ENCODE results near the gene DOCK4.

Gene DOCK4

GRCh38 chr7:111958896-111959295 is 247.3 kb downstream of the DOCK4 start:
- H3K79me2 ChIP-seq (ENCODE audit: insufficient read depth, low read length): no peaks in the 10 kb centered on the region
- H3K27me3 ChIP-seq (ENCODE audit: low read length): no peaks in the 10 kb centered on the region
- H3K4me2 ChIP-seq (ENCODE audit: low read depth, low read length, poor library complexity, severe bottlenecking): no peak overlapping the region
- H2AFZ ChIP-seq (ENCODE audit: low read depth, low read length, severe bottlenecking): no peak overlapping the region
- no peaks in the 10 kb centered on the region for H4K20me1 ChIP-seq (ENCODE audit: low read depth, low read length)
- no peaks in the 10 kb centered on the region for H3K9me3 ChIP-seq (ENCODE audit: insufficient read depth, low read length)
- no peaks in the 10 kb centered on the region for H3F3A ChIP-seq (ENCODE audit: insufficient read depth)
- H3K9me2 ChIP-seq (replicated peaks; ENCODE audit: insufficient read depth, low read length): no peaks in the 10 kb centered on the region
- H3K27ac ChIP-seq (ENCODE audit: low read depth, low read length): no peak overlapping the region
- H3K4me3 ChIP-seq (ENCODE audit: insufficient read depth, low read length, poor library complexity, severe bottlenecking): no peak overlapping the region
- no peaks in the 10 kb centered on the region for H3K36me3 ChIP-seq (ENCODE audit: low read length)
- no peak for TF ChIP-seq EZH2phosphoT487 (conservative IDR thresholded peaks at IDR 0.05; ENCODE audit: low read length)
- TF ChIP-seq CTCF (IDR thresholded peaks at IDR 0.05; ENCODE audit: insufficient read depth, low read length, poor library complexity, severe bottlenecking): no peak
- H3K9ac ChIP-seq (ENCODE audit: low read length): no peak overlapping the region

GRCh38 chr7:111958431-111958830 is 247.8 kb downstream of the DOCK4 start:
- H3K27ac ChIP-seq (ENCODE audit: low read depth, low read length): no peak overlapping the region
- H3K9ac ChIP-seq (ENCODE audit: low read length): no peak overlapping the region
- H3K36me3 ChIP-seq (ENCODE audit: low read length): no peaks in the 10 kb centered on the region
- no peak overlapping the region for H3K4me2 ChIP-seq (ENCODE audit: low read depth, low read length, poor library complexity, severe bottlenecking)
- no peak overlapping the region for H2AFZ ChIP-seq (ENCODE audit: low read depth, low read length, severe bottlenecking)
- no peak overlapping the region for H3K4me3 ChIP-seq (ENCODE audit: insufficient read depth, low read length, poor library complexity, severe bottlenecking)
- no peaks in the 10 kb centered on the region for H3K9me3 ChIP-seq (ENCODE audit: insufficient read depth, low read length)
- H3K9me2 ChIP-seq (replicated peaks; ENCODE audit: insufficient read depth, low read length): no peaks in the 10 kb centered on the region
- TF ChIP-seq CTCF (IDR thresholded peaks at IDR 0.05; ENCODE audit: insufficient read depth, low read length, poor library complexity, severe bottlenecking): no peak
- no peak for TF ChIP-seq EZH2phosphoT487 (conservative IDR thresholded peaks at IDR 0.05; ENCODE audit: low read length)
- H4K20me1 ChIP-seq (ENCODE audit: low read depth, low read length): no peaks in the 10 kb centered on the region
- no peaks in the 10 kb centered on the region for H3K79me2 ChIP-seq (ENCODE audit: insufficient read depth, low read length)
- H3F3A ChIP-seq (ENCODE audit: insufficient read depth): no peaks in the 10 kb centered on the region
- no peaks in the 10 kb centered on the region for H3K27me3 ChIP-seq (ENCODE audit: low read length)

- H3K79me2 ChIP-seq (ENCODE audit: insufficient read depth, low read length): no peaks in the 10 kb centered on the region
- H3F3A ChIP-seq (ENCODE audit: insufficient read depth): no peaks in the 10 kb centered on the region
- H3K9ac ChIP-seq (ENCODE audit: low read length): no peak overlapping the region
- no peaks in the 10 kb centered on the region for H4K20me1 ChIP-seq (ENCODE audit: low read depth, low read length)
- no peak overlapping the region for H2AFZ ChIP-seq (ENCODE audit: low read depth, low read length, severe bottlenecking)
- H3K9me3 ChIP-seq (ENCODE audit: insufficient read depth, low read length): no peaks in the 10 kb centered on the region
- no peaks in the 10 kb centered on the region for H3K36me3 ChIP-seq (ENCODE audit: low read length)
- H3K4me3 ChIP-seq (ENCODE audit: insufficient read depth, low read length, poor library complexity, severe bottlenecking): no peak overlapping the region
- no peak for TF ChIP-seq EZH2phosphoT487 (conservative IDR thresholded peaks at IDR 0.05; ENCODE audit: low read length)
- TF ChIP-seq CTCF (IDR thresholded peaks at IDR 0.05; ENCODE audit: insufficient read depth, low read length, poor library complexity, severe bottlenecking): no peak
- H3K9me2 ChIP-seq (replicated peaks; ENCODE audit: insufficient read depth, low read length): no peaks in the 10 kb centered on the region
- no peaks in the 10 kb centered on the region for H3K27me3 ChIP-seq (ENCODE audit: low read length)
- H3K27ac ChIP-seq (ENCODE audit: low read depth, low read length): no peak overlapping the region
- H3K4me2 ChIP-seq (ENCODE audit: low read depth, low read length, poor library complexity, severe bottlenecking): no peak overlapping the region
These were observed 250.6 kb downstream of the DOCK4 start for GRCh38 chr7:111955616-111956015.
